ENCODE results near the gene WDR4.
"Not testable (repeated sequence)": the region's sequence is repeated elsewhere in the genome, so short reads cannot be mapped to it uniquely, and the experiment has no call there.

WDR4 gene, protein sequence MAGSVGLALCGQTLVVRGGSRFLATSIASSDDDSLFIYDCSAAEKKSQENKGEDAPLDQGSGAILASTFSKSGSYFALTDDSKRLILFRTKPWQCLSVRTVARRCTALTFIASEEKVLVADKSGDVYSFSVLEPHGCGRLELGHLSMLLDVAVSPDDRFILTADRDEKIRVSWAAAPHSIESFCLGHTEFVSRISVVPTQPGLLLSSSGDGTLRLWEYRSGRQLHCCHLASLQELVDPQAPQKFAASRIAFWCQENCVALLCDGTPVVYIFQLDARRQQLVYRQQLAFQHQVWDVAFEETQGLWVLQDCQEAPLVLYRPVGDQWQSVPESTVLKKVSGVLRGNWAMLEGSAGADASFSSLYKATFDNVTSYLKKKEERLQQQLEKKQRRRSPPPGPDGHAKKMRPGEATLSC

DNA sequence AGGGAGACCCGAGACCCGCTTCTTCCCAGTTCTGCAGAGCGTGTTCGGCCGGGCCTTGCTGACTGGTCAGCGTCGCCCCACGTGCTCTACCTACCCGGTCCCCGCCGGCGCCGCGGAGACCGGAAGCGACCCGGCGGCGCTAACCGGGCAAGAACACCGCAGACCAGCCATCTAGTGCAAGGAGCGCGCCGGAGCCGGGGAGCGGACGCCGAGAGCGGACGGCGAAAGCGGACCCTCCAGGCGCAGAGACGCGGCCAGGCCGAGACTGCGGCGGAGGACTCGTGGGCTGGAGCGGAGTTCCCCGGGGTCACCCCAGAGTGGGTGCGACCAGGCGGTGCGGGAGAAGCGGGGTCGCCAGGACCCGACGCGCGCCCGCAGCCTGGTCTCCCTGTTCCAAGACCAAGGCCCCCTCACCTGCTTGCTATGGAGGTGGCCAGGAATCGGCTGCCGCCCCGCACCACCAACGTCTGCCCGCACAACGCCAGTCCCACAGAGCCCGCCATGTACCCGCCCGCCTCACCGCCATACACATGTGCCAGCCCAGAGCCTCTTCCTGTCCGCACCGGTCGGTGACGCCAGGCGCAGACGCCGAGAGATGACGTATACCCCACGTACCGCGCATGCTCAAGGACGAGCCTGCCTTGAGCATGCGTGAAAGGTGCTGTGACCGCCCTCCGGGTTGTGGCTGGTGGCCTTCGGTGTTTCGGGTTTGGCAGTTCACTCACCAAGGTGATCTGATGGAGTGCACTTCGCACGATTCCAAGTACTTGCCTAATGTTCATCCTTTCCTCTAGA is at the start of gene WDR4:
Gene WDR4, minus strand, starts transcription at position 547 of the 795 bp plus-strand sequence. Its CDS starts 44 bp downstream, at position 503.
- DNase-seq (ENCODE audit: low read depth, low spot score), result peak; percentile 63
- ChIA-PET POLR2A (interaction anchor here (0.8 to 1.3 kb wide), 2 partner anchors 9 to 13 kb away, joined by 5 to 9 read pairs; partner anchors contain the start of gene NDUFV3), CTCF (interaction anchor here (1.0 kb wide), 1 partner anchor 10 kb away, joined by 3 read pairs; no protein-coding TSS in a partner anchor)
- H3K4me3 ChIP-seq (ENCODE audit: low read depth, low read length), result peak within 1 kb of the TSS; percentile 93
- TF ChIP-seq, protein P1, sequence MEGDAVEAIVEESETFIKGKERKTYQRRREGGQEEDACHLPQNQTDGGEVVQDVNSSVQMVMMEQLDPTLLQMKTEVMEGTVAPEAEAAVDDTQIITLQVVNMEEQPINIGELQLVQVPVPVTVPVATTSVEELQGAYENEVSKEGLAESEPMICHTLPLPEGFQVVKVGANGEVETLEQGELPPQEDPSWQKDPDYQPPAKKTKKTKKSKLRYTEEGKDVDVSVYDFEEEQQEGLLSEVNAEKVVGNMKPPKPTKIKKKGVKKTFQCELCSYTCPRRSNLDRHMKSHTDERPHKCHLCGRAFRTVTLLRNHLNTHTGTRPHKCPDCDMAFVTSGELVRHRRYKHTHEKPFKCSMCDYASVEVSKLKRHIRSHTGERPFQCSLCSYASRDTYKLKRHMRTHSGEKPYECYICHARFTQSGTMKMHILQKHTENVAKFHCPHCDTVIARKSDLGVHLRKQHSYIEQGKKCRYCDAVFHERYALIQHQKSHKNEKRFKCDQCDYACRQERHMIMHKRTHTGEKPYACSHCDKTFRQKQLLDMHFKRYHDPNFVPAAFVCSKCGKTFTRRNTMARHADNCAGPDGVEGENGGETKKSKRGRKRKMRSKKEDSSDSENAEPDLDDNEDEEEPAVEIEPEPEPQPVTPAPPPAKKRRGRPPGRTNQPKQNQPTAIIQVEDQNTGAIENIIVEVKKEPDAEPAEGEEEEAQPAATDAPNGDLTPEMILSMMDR (IDR thresholded peaks at IDR 0.05; ENCODE audit: insufficient read depth, low read length, missing control alignments), result no peak

DNA sequence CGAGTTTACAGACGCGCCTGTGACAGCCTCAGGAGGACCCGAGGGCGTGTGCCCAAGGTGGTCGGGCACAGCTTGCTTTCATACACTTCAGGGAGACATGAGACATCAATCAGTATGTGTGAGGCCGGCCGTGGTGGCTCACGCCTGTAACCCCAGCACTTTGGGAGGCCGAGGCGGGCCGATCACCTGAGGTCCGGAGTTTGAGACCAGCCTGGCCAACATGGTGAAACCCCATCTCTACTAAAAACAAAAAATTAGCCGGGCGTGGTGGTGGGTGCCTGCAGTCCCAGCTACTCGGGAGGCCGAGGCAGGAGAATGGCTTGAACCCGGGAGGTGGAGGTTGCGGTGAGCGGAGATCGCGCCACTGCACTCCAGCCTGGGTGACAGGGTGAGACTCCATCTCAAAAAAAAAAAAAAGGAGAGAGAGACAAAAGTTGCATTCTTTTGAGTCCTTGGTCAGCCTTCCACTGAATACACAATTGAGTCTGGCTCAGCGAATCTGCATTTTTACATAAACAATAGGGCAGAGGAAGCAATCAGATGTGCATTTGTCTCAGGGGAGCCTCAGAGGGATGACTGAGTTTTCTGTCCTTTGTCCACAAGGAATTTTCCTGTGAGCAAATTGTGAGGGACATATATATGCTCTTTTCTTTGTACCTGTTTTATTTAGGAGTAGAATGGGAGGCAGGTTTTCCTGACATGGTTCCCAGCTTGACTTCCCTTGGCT is 48.3 kb upstream of the WDR4 start:
- CTCF ChIA-PET; DNase-seq (ENCODE audit: low read depth, low spot score); H3K4me3 ChIP-seq (ENCODE audit: low read depth, low read length); POLR2A ChIA-PET: not testable (repeated sequence)

DNA sequence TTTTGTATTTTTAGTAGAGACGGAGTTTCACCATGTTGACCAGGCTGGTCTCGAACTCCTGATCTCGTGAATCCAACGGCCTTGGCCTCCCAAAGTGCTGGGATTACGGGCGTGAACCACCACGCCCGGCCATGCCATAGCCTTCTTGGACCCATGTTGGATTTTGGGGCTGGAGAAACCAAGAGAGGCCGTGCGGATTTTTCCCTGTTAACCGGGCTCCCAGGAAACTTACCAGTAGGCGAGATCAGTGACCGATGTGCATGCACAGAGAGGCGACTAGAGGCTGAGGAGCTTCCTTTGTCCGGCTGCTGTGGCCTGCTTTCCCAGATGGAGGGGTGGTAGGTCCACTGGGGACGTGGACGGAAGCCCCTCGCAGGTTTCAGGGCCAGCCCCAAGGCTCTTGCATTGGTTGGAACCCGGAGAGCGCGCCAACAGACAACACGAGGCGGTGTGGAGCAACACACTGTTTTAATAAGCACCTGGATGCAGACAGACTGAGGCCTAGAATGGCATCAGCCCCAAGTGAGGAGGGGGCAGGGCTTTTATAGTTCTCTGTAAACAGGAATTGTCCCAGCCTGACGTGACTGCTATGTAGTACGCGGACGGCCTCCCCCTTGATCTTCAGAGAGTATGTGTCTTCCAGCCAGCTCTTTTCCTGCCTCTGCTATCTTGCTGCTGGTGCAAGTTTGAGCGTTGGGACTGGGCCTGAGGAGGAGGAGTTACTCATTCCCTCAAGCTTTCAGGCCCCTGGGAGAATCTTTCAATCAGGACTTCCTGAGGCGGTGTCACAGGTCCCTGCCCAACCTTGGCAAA is 46.0 kb upstream of the WDR4 start, which contains the start of gene ERVH48-1:
Gene ERVH48-1, minus strand, starts transcription at position 517 of the 813 bp plus-strand sequence. CDS start 6,624 bp downstream, outside the sequence.
- ChIA-PET CTCF (interaction anchor here (1.3 kb wide), 1 partner anchor 9 kb away, joined by 6 read pairs; no protein-coding TSS in a partner anchor), POLR2A (no interaction called here)
- TF ChIP-seq, protein P1 (IDR thresholded peaks at IDR 0.05; ENCODE audit: insufficient read depth, low read length, missing control alignments), result no peak
- DNase-seq (ENCODE audit: low read depth, low spot score), result no peak
- no peak within 1 kb of the TSS for H3K4me3 ChIP-seq (ENCODE audit: low read depth, low read length)

GRCh38 chr21:42924433-42924751 is 45.1 kb upstream of the WDR4 start:
- H3K4me3 ChIP-seq (ENCODE audit: low read depth, low read length), result no peak overlapping the region
- no peak for DNase-seq (ENCODE audit: low read depth, low spot score)
- TF ChIP-seq, protein P1 (IDR thresholded peaks at IDR 0.05; ENCODE audit: insufficient read depth, low read length, missing control alignments), result no peak
- CTCF ChIA-PET, result interaction anchor here (1.3 kb wide), 1 partner anchor 8 kb away, joined by 6 read pairs; no protein-coding TSS in a partner anchor
- POLR2A ChIA-PET, result no interaction called here

GRCh38 chr21:42923553-42924432 is 44.5 kb upstream of the WDR4 start:
- ChIA-PET CTCF (interaction anchor here (0.9 to 1.4 kb wide), 3 partner anchors 8 to 15 kb away, joined by 3 to 4 read pairs (median 4); no protein-coding TSS in a partner anchor), POLR2A (no interaction called here)
- TF ChIP-seq, protein P1 (IDR thresholded peaks at IDR 0.05; ENCODE audit: insufficient read depth, low read length, missing control alignments), result peak; percentile 65
- peak; percentile 33 for DNase-seq (ENCODE audit: low read depth, low spot score)
- H3K4me3 ChIP-seq (ENCODE audit: low read depth, low read length), result no peak overlapping the region

Data from AG04449 (cell line).